DMS153 (cell line): ENCODE data around the gene XNDC1N.
"Not testable (repeated sequence)": the region's sequence is repeated elsewhere in the genome, so short reads cannot be mapped to it uniquely, and the experiment has no call there.

Experiments
- DNase-seq: peaks from one replicate; lab custom pipeline; 2025; lab: John Stamatoyannopoulos, UW

Gene XNDC1N

GRCh38 chr11:71931245-71931602, 2.8 kb upstream of the XNDC1N start:
- no peak for DNase-seq

- no peak for DNase-seq
Observed at GRCh38 chr11:71930556-71931244, 2.3 kb upstream of the XNDC1N start.

GRCh38 chr11:71929491-71929890, 1.1 kb upstream of the XNDC1N start:
- no peak for DNase-seq

- DNase-seq = peak; percentile 91
Observed at GRCh38 chr11:71928737-71929443, 496 bp upstream of the XNDC1N start, which contains the start of gene RNF121. Gene RNF121 (plus strand): TSS chr11:71929046. CDS start chr11:71929062, 16 bp downstream.

- no peak for DNase-seq
Observed at GRCh38 chr11:71917646-71918140, 10.7 kb downstream of the XNDC1N start.

GRCh38 chr11:71914617-71915189, 13.7 kb downstream of the XNDC1N start:
- no peak for DNase-seq

GRCh38 chr11:71913756-71914526, 14.5 kb downstream of the XNDC1N start:
- no peak for DNase-seq

GRCh38 chr11:71911986-71912340, 16.4 kb downstream of the XNDC1N start:
- DNase-seq = not testable (repeated sequence)

- not testable (repeated sequence) for DNase-seq
Observed at GRCh38 chr11:71911321-71911985, 16.9 kb downstream of the XNDC1N start.

GRCh38 chr11:71910775-71911174, 17.6 kb downstream of the XNDC1N start:
- DNase-seq = not testable (repeated sequence)

GRCh38 chr11:71908218-71908617, 20.2 kb downstream of the XNDC1N start:
- no peak for DNase-seq

GRCh38 chr11:71901137-71901536, 27.3 kb downstream of the XNDC1N start:
- DNase-seq = not testable (repeated sequence)

GRCh38 chr11:71895961-71896360, 32.4 kb downstream of the XNDC1N start:
- no peak for DNase-seq

GRCh38 chr11:71889181-71889872, 39.1 kb downstream of the XNDC1N start:
- DNase-seq = not testable (repeated sequence)

GRCh38 chr11:71888335-71889010, 39.9 kb downstream of the XNDC1N start:
- not testable (repeated sequence) for DNase-seq

- not testable (repeated sequence) for DNase-seq
Observed at GRCh38 chr11:71885806-71886205, 42.6 kb downstream of the XNDC1N start.
